Activated naive CD8-positive, alpha-beta T cell treated with anti-CD3 and anti-CD28 coated beads for 36 hours (primary cell): ENCODE data around the gene HLA-DMA. TPM values are rescaled to one million over a fixed set of nuclear protein-coding genes. Genes with fewer than 3 reads are reported as not detected.

Experiments
- DNase-seq: peaks from one replicate; pipeline ENCODE4 v3.0.0; 2021
- H3K27ac Mint-ChIP-seq: one replicate; pipeline ENCODE4 v1.8.0; 2022; ENCODE audit warnings: mild to moderate bottlenecking, moderate library complexity, mixed read lengths
- H3K27me3 Mint-ChIP-seq: one replicate; pipeline ENCODE4 v1.8.0; 2022; ENCODE audit warnings: mild to moderate bottlenecking, mixed read lengths
- H3K36me3 Mint-ChIP-seq: one replicate; pipeline ENCODE4 v1.8.0; 2021; ENCODE audit warnings: mild to moderate bottlenecking, mixed read lengths
- H3K4me1 Mint-ChIP-seq: one replicate; pipeline ENCODE4 v1.8.0; 2021; ENCODE audit warnings: mixed read lengths
- H3K4me3 Mint-ChIP-seq: one replicate; pipeline ENCODE4 v1.8.0; 2022; ENCODE audit warnings: mild to moderate bottlenecking, moderate library complexity, mixed read lengths
- H3K9me3 Mint-ChIP-seq: one replicate; pipeline ENCODE4 v1.8.0; 2022; ENCODE audit warnings: mixed read lengths
- total RNA-seq, 2 experiments: library from RNA; stranded (reverse); gene quantifications; one replicate each; pipeline ENCODE4 v1.2.3, GENCODE V29; 2021

HLA-DMA gene
- total RNA-seq, 2 experiments from 2014 or later: 15.8 to 16.9 TPM

DNA sequence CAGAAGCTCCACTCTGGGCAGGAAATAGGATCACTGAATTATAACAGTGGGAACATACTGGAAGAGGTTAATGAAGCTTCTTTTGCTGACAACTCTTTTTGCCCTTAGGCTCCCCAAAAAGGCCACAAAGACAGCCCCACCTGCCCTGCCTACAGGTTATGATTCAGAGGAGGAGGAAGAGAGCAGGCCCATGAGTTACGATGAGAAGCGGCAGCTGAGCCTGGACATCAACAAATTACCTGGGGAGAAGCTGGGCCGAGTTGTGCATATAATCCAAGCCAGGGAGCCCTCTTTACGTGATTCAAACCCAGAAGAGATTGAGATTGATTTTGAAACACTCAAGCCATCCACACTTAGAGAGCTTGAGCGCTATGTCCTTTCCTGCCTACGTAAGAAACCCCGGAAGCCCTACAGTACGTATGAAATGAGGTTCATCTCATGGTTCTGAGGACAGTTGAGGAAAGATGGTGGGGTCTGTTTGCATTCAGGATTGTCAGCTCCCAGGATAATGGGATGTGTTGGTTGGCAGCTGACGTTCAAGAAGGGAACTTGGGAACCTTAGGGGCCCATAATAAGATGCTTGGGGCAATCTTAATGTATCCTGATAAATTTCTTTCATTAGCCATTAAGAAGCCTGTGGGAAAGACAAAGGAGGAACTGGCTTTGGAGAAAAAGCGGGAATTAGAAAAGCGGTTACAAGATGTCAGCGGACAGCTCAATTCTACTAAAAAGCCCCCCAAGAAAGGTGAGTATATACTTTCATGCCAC, 27.0 kb upstream of the HLA-DMA start:
- Mint-ChIP-seq H3K9me3 (no peaks in the 10 kb centered on the region), H3K27ac (peak overlapping the region; percentile 31), H3K4me1 (peaks cover 57% of the 10 kb centered on the region), H3K36me3 (peaks cover 68% of the 10 kb centered on the region), H3K4me3 (no peak overlapping the region), H3K27me3 (no peaks in the 10 kb centered on the region)
- DNase-seq: no peak

DNA sequence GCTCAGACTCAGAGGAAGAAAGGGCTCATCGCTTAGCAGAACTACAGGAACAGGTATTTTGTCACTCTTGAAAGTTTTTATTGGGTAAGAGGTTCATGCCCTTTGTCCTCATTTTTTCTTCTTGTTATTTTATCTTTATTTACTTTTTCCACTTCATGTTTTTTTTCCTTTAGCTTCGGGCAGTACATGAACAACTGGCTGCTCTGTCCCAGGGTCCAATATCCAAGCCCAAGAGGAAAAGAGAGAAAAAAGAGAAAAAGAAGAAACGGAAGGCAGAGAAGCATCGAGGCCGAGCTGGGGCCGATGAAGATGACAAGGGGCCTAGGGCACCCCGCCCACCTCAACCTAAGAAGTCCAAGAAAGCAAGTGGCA, 25.0 kb upstream of the HLA-DMA start:
- no peak for DNase-seq
- Mint-ChIP-seq H3K27ac (no peak overlapping the region), H3K36me3 (peaks cover 87% of the 10 kb centered on the region), H3K4me1 (peaks cover 44% of the 10 kb centered on the region), H3K4me3 (no peak overlapping the region), H3K27me3 (no peaks in the 10 kb centered on the region), H3K9me3 (no peaks in the 10 kb centered on the region)

DNA sequence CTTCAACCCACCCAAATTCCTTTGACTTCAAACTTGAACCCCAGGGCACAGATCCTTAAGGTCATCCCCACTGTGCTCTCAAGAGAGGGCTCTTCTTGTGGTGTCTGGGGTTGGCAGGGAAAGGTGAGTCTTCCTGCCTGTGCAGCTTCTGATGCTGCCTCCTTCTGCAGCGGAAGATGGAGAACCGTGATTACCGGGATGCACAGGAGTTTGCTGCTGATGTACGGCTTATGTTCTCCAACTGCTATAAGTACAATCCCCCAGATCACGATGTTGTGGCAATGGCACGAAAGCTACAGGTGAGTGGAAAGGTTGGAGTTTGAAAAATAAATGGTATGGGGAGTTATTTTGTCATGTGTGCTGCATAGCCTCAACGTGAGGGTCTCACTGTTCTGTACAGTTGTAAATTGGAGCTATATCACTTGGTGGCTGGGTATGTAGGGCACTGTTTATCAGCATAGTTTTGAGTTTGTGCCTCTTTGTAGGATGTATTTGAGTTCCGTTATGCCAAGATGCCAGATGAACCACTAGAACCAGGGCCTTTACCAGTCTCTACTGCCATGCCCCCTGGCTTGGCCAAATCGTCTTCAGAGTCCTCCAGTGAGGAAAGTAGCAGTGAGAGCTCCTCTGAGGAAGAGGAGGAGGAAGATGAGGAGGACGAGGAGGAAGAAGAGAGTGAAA, 24.5 kb upstream of the HLA-DMA start:
- Mint-ChIP-seq H3K9me3 (no peaks in the 10 kb centered on the region), H3K36me3 (peaks cover 93% of the 10 kb centered on the region), H3K27me3 (no peaks in the 10 kb centered on the region), H3K4me3 (peak overlapping the region; percentile 40), H3K4me1 (peaks cover 43% of the 10 kb centered on the region), H3K27ac (peak overlapping the region; percentile 65)
- DNase-seq: no peak

DNA sequence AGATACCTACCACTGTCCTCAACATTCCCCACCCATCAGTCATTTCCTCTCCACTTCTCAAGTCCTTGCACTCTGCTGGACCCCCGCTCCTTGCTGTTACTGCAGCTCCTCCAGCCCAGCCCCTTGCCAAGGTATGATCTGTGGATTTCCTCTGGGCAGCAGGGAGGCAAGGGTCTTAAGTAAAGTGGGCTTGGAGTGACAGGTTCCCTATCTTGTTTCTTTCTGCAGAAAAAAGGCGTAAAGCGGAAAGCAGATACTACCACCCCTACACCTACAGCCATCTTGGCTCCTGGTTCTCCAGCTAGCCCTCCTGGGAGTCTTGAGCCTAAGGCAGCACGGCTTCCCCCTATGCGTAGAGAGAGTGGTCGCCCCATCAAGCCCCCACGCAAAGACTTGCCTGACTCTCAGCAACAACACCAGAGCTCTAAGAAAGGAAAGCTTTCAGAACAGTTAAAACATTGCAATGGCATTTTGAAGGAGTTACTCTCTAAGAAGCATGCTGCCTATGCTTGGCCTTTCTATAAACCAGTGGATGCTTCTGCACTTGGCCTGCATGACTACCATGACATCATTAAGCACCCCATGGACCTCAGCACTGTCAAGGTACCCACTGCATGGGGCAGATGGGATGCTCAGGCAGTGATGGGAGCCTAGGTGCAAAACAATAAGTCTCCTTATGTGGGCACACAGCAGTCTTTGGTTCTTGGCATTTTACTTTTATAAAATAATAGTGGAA, 23.6 kb upstream of the HLA-DMA start:
- Mint-ChIP-seq H3K27me3 (no peaks in the 10 kb centered on the region), H3K9me3 (no peaks in the 10 kb centered on the region), H3K4me1 (peaks cover 40% of the 10 kb centered on the region), H3K36me3 (peaks cover 94% of the 10 kb centered on the region), H3K4me3 (peak overlapping the region; percentile 94), H3K27ac (peak overlapping the region; percentile 51)
- DNase-seq: no peak

- H3K4me3 Mint-ChIP-seq: peak overlapping the region; percentile 94
Observed at GRCh38 chr6:32975886-32976285, 23.0 kb upstream of the HLA-DMA start.

GRCh38 chr6:32974541-32975308, 21.8 kb upstream of the HLA-DMA start:
- no peak for DNase-seq
- Mint-ChIP-seq H3K4me3 (peak overlapping the region; percentile 94), H3K4me1 (peaks cover 35% of the 10 kb centered on the region), H3K27ac (peak overlapping the region; percentile 98), H3K9me3 (no peaks in the 10 kb centered on the region), H3K27me3 (no peaks in the 10 kb centered on the region), H3K36me3 (peaks cover 93% of the 10 kb centered on the region)

More at GRCh38 chr6:32975886-32976285, 23.0 kb upstream of the HLA-DMA start:
- Mint-ChIP-seq H3K27me3 (no peaks in the 10 kb centered on the region), H3K36me3 (peaks cover 96% of the 10 kb centered on the region), H3K9me3 (no peaks in the 10 kb centered on the region), H3K4me1 (peaks cover 38% of the 10 kb centered on the region), H3K27ac (peak overlapping the region; percentile 51)
- no peak for DNase-seq

- Mint-ChIP-seq H3K4me3 (peak overlapping the region; percentile 94), H3K27me3 (no peaks in the 10 kb centered on the region), H3K4me1 (peaks cover 30% of the 10 kb centered on the region), H3K9me3 (no peaks in the 10 kb centered on the region), H3K36me3 (peaks cover 94% of the 10 kb centered on the region), H3K27ac (peak overlapping the region; percentile 98)
- peak; percentile 35 for DNase-seq
Observed at GRCh38 chr6:32974016-32974333, 21.1 kb upstream of the HLA-DMA start.

GRCh38 chr6:32973144-32974015, 20.5 kb upstream of the HLA-DMA start:
- Mint-ChIP-seq H3K27ac (peak overlapping the region; percentile 98), H3K27me3 (no peaks in the 10 kb centered on the region), H3K36me3 (peaks cover 90% of the 10 kb centered on the region), H3K4me1 (peaks cover 24% of the 10 kb centered on the region), H3K4me3 (peak overlapping the region; percentile 94), H3K9me3 (no peaks in the 10 kb centered on the region)
- peak; percentile 63 for DNase-seq

GRCh38 chr6:32972353-32973143, 19.7 kb upstream of the HLA-DMA start:
- H3K4me3 Mint-ChIP-seq: peak overlapping the region; percentile 94
- H3K27me3 Mint-ChIP-seq: no peaks in the 10 kb centered on the region
- H3K27ac Mint-ChIP-seq: peak overlapping the region; percentile 98
- H3K4me1 Mint-ChIP-seq: peaks cover 22% of the 10 kb centered on the region
- H3K36me3 Mint-ChIP-seq: peaks cover 84% of the 10 kb centered on the region
- no peaks in the 10 kb centered on the region for H3K9me3 Mint-ChIP-seq
- peak; percentile 54 for DNase-seq

GRCh38 chr6:32971581-32972352, 18.9 kb upstream of the HLA-DMA start:
- H3K9me3 Mint-ChIP-seq: no peaks in the 10 kb centered on the region
- DNase-seq: peak; percentile 97
- H3K27ac Mint-ChIP-seq: peak overlapping the region; percentile 98
- H3K27me3 Mint-ChIP-seq: no peaks in the 10 kb centered on the region
- peaks cover 78% of the 10 kb centered on the region for H3K36me3 Mint-ChIP-seq
- H3K4me3 Mint-ChIP-seq: peak overlapping the region; percentile 94
- peaks cover 23% of the 10 kb centered on the region for H3K4me1 Mint-ChIP-seq

- DNase-seq: no peak
- Mint-ChIP-seq H3K27ac (peak overlapping the region; percentile 98), H3K4me1 (peaks cover 22% of the 10 kb centered on the region), H3K27me3 (no peaks in the 10 kb centered on the region), H3K36me3 (peaks cover 72% of the 10 kb centered on the region), H3K4me3 (peak overlapping the region; percentile 94), H3K9me3 (no peaks in the 10 kb centered on the region)
Observed at GRCh38 chr6:32971242-32971580, 18.3 kb upstream of the HLA-DMA start.

- peak; percentile 79 for DNase-seq
- peak overlapping the region; percentile 98 for H3K27ac Mint-ChIP-seq
- H3K4me1 Mint-ChIP-seq: peaks cover 22% of the 10 kb centered on the region
- no peaks in the 10 kb centered on the region for H3K27me3 Mint-ChIP-seq
- peaks cover 71% of the 10 kb centered on the region for H3K36me3 Mint-ChIP-seq
- peak overlapping the region; percentile 94 for H3K4me3 Mint-ChIP-seq
- no peaks in the 10 kb centered on the region for H3K9me3 Mint-ChIP-seq
Observed at GRCh38 chr6:32970413-32971241, 17.7 kb upstream of the HLA-DMA start.
